Hepatocyte (in vitro differentiated cells): ENCODE results near the gene LIG3.

Source experiments
- EZH2phosphoT487 ChIP-seq: fragments of 200-600 bp; sonication (generic); IDR thresholded peaks from one replicate; pipeline ENCODE4 v1.6.1; 2018; ENCODE audit warnings: antibody characterized with exemption, mild to moderate bottlenecking, low read depth, moderate library complexity; ENCODE audit not compliant: unreplicated experiment, severe bottlenecking
- TF ChIP-seq, protein P1 (sequence below): fragments of 200-600 bp; sonication (generic); IDR thresholded peaks from 2 replicates; pipeline ENCODE4 v1.5.1; 2016; ENCODE audit warnings: antibody characterized with exemption, mild to moderate bottlenecking; ENCODE audit not compliant: poor library complexity

DNA sequence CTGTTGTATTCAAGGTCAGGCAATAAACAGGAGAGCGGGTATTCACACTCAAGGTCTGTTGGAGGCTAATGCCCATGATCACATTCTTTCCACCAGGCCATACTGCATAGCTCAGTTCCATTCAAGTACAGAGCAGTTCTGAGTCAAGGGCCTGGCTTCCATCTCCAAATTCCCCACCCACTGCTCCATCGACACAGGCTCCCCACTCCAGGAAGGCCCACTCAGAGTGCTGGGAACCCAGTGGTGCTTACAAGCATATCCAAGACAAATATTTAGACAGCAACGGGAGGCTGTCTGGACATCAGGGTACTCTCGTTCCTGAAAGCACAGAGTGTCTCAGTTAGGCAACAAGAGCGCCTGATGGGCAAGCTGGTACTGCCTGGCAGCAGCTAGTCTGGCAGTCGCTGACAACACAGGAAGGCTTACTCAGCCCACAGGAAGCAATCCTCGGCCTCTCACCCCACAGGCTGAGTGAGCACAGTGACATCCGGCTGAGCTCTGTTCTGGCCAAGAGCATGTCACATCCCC, 42.3 kb downstream of the LIG3 start:
- TF ChIP-seq, protein P1, sequence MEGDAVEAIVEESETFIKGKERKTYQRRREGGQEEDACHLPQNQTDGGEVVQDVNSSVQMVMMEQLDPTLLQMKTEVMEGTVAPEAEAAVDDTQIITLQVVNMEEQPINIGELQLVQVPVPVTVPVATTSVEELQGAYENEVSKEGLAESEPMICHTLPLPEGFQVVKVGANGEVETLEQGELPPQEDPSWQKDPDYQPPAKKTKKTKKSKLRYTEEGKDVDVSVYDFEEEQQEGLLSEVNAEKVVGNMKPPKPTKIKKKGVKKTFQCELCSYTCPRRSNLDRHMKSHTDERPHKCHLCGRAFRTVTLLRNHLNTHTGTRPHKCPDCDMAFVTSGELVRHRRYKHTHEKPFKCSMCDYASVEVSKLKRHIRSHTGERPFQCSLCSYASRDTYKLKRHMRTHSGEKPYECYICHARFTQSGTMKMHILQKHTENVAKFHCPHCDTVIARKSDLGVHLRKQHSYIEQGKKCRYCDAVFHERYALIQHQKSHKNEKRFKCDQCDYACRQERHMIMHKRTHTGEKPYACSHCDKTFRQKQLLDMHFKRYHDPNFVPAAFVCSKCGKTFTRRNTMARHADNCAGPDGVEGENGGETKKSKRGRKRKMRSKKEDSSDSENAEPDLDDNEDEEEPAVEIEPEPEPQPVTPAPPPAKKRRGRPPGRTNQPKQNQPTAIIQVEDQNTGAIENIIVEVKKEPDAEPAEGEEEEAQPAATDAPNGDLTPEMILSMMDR: no peak
- TF ChIP-seq EZH2phosphoT487: no peak
